GM12874 (cell line): ENCODE results near the gene CENPQ.

ENCODE experiments used
- CTCF ChIP-seq: IDR thresholded peaks from 2 replicates; pipeline ENCODE4 v1.5.1; 2011; ENCODE audit warnings: low read depth, mild to moderate bottlenecking, control low read depth, low read length, moderate library complexity; ENCODE audit not compliant: insufficient read depth

CENPQ gene

DNA sequence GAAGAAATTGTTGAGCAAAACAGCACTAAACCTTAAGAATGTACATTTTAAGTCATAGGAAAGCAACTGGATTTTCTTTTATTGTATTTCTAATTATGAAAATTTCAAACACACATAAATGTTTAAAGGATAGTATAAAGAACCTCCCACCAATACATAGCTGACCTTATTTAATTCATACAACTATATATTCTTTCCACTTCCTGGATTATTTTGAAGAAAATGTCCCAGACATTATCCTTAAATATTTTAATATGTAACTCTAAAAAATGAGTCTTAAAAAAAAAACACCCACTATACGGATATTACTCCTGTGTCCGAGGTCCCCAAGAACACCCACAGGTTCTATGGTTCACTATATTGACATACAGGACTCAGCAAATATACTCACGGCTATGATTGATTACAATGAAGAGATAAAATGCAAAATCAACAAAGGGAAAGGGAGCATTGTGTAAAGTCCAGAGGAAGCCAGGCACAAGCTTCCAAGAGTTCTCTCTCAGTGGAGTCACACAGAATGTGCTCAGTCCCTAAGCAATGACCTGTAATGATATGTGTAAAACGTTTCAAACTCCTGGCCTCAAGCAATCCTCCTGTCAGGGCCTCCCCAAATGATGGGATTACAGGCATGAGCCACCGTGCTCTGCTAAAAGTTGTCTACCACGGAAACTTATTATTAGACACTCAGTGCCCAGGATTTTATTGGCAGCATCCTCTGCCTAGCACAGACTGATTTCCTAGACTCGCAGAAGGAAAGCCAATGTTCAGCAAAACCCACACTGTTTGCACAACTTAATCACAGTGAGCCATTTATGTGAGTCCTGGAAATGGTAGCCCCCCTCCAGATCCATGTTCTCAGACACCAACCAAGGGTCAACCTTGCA lies 59.8 kb downstream of the CENPQ start:
- TF ChIP-seq CTCF = no peak

DNA sequence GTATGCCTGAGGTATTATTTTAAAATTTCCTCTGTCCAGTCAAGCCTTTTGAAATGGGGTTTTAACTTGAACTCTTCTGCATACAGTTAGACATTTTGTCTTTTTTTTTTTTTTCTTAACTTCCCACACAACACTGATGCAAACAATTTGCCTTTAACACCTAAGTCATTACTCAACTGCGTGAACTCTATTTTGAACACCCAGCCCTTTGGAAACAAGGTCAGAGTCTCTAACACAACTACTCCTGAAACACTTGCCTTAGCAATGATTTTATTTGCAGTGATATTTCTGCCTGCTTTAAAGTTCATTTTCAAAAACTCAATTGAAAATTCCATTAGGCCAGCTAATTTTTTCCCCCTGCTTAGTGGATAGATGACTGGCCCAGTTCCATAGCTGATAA lies 60.7 kb downstream of the CENPQ start:
- TF ChIP-seq CTCF = no peak

DNA sequence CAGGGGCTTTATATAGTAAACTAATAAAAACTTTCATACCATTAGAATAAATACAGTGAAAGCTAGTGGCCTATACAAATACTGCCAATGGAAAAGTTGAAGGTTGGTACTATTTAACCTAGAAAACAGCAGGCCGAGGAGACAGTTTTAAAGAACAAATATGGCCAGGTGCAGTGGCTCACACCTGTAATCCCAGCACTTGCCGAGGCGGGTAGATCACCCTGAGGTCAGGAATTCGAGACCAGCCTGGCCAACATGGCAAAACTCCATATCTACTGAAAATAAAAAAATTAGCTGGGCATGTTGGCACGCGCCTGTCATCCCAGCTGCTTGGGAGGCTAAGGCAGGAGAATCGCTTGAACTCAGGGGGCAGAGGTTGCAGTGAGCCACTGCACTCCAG lies 61.4 kb downstream of the CENPQ start:
- TF ChIP-seq CTCF = no peak

DNA sequence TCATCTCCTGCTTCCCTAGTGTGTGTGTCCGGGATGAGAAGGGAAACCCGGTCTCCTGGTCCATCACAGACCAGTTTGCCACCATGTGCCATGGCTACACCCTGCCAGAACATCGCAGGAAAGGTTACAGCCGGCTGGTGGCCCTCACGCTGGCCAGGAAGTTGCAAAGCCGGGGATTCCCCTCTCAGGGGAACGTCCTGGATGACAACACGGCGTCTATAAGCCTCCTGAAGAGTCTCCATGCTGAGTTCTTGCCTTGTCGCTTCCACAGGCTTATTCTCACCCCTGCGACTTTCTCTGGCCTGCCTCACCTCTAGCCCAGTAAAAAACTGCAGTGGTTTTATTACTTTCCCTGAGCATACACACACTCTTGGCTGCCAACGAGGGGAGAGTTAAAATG lies 63.4 kb downstream of the CENPQ start:
- no peak for TF ChIP-seq CTCF

- no peak for TF ChIP-seq CTCF
Observed at GRCh38 chr6:49527320-49527719, 64.2 kb downstream of the CENPQ start.

DNA sequence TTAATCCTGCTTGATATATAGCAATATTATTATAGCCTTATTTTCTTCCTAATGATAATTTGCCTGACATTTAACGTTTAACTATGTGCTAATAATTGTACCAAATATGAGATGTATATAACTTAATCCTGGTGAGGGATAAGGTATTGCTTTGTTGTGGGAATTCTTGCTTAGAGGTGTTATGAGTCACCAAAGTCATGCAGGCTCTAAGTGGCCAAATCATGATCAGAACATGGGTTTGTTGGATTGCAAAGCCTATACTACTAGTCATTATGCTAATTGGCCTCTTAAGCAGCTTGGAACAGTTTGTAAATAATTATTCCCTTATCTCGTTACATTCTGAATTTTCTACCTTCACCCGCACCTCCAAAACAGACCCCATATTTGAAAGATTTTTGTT lies 65.4 kb downstream of the CENPQ start:
- TF ChIP-seq CTCF = no peak

DNA sequence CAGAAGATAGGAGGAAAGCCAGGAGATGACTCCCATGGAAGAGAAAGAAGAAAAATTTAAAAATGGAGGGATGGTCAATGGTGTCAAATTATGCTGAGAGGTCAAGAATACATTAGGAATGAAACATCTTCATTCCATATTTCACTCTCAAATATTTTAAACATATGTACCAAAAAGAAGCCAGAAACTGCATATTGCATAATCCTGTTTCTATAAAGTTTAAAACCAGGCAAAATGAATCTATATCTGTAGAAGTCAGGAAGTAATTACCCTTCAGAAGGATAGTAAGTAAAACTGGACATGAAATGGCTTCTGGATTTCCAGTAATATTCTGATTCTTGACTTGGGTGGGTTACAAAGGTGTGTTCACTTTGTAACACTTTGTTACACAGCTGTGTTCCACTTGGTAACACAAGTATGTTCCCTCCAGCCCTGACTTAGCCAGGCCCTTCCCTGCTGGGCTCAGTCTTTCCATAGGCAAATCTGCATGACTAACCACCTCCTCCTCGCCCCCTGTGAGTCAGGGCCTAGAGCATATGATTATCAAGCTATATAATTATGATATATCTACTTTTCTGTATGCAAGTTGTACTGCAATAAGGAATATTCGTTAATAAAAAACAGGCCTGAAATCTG lies 67.1 kb downstream of the CENPQ start:
- TF ChIP-seq CTCF = no peak
